Gastrocnemius medialis (tissue), 4 donors: ENCODE results near the gene PLD3.

Experiments
- POLR2A ChIP-seq, 2 donors: fragments of 450-650 bp; IDR thresholded peaks; one replicate each; pipeline ENCODE4 v1.6.1; 2017; ENCODE audit warnings: antibody characterized with exemption in 2 of 2, mild to moderate bottlenecking in 2 of 2, moderate library complexity in 2 of 2
- TF ChIP-seq, protein P1 (sequence below), 5 experiments: fragments of 450-650 bp in 3 of 5; fragments of 200-600 bp in 2 of 5; sonication (generic) in 2 of 5; IDR thresholded peaks in 4 of 5; conservative IDR thresholded peaks in 1 of 5; 1 replicate in 4 of 5; 2 replicates in 1 of 5; pipeline ENCODE4 v1.5.1; 2016 to 2019; ENCODE audit warnings: antibody characterized with exemption in 5 of 5, mild to moderate bottlenecking in 3 of 5, moderate library complexity in 3 of 5

DNA sequence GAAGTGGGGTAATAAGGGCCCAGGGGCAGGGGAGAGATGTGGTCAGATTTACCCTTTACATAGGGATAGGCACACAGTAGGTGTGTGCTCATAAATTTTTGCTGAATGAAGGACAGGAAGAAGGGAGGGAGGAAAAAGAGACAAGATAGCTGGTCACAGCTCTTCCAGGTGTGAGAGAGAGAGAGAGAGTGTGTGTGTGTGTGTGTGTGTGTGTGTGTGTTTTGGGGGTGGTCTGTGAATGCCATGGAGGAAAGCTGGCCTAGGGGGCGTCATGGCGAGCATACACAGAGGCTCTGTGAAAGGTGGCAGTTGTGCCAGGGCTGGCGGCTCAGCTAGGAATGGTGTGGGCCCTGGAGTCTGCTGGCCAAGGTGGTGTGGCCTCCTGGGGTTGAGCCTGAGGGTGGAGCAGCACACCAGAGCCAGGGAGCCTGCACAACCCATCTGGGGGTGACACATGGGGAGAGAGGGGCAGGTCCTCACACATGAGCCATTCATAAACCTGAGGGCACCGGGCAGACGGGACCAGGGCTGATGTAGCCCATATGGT, 70.6 kb downstream of the PLD3 start:
- TF ChIP-seq, protein P1, sequence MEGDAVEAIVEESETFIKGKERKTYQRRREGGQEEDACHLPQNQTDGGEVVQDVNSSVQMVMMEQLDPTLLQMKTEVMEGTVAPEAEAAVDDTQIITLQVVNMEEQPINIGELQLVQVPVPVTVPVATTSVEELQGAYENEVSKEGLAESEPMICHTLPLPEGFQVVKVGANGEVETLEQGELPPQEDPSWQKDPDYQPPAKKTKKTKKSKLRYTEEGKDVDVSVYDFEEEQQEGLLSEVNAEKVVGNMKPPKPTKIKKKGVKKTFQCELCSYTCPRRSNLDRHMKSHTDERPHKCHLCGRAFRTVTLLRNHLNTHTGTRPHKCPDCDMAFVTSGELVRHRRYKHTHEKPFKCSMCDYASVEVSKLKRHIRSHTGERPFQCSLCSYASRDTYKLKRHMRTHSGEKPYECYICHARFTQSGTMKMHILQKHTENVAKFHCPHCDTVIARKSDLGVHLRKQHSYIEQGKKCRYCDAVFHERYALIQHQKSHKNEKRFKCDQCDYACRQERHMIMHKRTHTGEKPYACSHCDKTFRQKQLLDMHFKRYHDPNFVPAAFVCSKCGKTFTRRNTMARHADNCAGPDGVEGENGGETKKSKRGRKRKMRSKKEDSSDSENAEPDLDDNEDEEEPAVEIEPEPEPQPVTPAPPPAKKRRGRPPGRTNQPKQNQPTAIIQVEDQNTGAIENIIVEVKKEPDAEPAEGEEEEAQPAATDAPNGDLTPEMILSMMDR (IDR thresholded peaks at IDR 0.05 in 4 of 5, conservative IDR thresholded peaks at IDR 0.05 in 1 of 5): no peak
- TF ChIP-seq POLR2A (IDR thresholded peaks at IDR 0.05): no peak
